Keratinocyte (primary cell): ENCODE results near the gene LRRC8D.

Experiments
- CTCF ChIP-seq, 3 experiments: IDR thresholded peaks in 1 of 3; conservative IDR thresholded peaks in 1 of 3; optimal IDR thresholded peaks in 1 of 3; 2 replicates in 2 of 3; 3 replicates in 1 of 3; pipeline versions ENCODE3 to v1.5.1; 2011; ENCODE audit warnings: low read length in 3 of 3, mild to moderate bottlenecking in 3 of 3, moderate library complexity in 2 of 3, control low read depth in 1 of 3, inconsistent platforms in 1 of 3; ENCODE audit not compliant: insufficient read depth in 2 of 3; ENCODE audit errors: extremely low read depth in 1 of 3
- EZH2 ChIP-seq: IDR thresholded peaks from one replicate; pipeline ENCODE4 v1.6.1; 2012; ENCODE audit warnings: inconsistent platforms, mild to moderate bottlenecking, low read length, moderate library complexity

GRCh38 chr1:89844241-89844807, 23.5 kb downstream of the LRRC8D start:
- TF ChIP-seq EZH2 (no peak), CTCF (optimal IDR thresholded peaks at IDR 0.05 in 1 of 3, IDR thresholded peaks at IDR 0.05 in 1 of 3, conservative IDR thresholded peaks at IDR 0.05 in 1 of 3; ENCODE audit: extremely low read depth in 1 of 3, insufficient read depth in 2 of 3, low read length in 3 of 3) (no peak)
